Esophagus muscularis mucosa (tissue), 3 donors: ENCODE measurements around the gene LRSAM1.

Experiments used
- POLR2A ChIP-seq: fragments of 450-650 bp; IDR thresholded peaks from one replicate; pipeline ENCODE4 v1.6.1; 2017; ENCODE audit warnings: antibody characterized with exemption, moderate library complexity, mild to moderate bottlenecking, low read depth
- POLR2AphosphoS5 ChIP-seq, 2 donors: sonication (generic); formaldehyde crosslinking; IDR thresholded peaks; one replicate each; pipeline ENCODE4 v1.6.1; 2017; ENCODE audit warnings: antibody characterized with exemption in 2 of 2
- TF ChIP-seq, protein P1 (sequence below), 3 experiments: fragments of 200-600 bp in 2 of 3; fragments of 450-650 bp in 1 of 3; sonication (generic) in 2 of 3; IDR thresholded peaks; one replicate each; pipeline ENCODE4 v1.5.1; 2017 to 2019; ENCODE audit warnings: antibody characterized with exemption in 3 of 3, mild to moderate bottlenecking in 2 of 3, moderate library complexity in 1 of 3

DNA sequence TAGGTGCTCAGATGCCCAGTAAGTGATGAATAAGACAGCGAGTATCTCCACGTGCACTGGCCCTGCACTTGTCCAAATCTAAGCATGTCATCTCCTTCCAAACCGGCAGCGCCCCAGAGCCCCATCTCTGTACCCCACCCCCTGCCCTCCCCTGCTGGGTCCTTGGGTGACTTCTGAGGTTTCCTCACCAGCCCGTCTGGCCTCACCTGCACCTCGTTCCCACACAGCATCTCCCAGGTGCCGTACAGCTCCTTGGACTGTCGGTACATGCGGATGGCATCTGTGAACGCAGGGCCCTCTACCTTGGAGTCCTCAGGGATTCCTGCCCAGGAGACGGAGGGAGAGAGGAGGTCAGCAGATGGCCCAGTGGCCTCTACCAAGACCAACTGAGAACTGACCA is 66.3 kb downstream of the LRSAM1 start:
- no peak for TF ChIP-seq POLR2AphosphoS5 (IDR thresholded peaks at IDR 0.05)
- TF ChIP-seq, protein P1, sequence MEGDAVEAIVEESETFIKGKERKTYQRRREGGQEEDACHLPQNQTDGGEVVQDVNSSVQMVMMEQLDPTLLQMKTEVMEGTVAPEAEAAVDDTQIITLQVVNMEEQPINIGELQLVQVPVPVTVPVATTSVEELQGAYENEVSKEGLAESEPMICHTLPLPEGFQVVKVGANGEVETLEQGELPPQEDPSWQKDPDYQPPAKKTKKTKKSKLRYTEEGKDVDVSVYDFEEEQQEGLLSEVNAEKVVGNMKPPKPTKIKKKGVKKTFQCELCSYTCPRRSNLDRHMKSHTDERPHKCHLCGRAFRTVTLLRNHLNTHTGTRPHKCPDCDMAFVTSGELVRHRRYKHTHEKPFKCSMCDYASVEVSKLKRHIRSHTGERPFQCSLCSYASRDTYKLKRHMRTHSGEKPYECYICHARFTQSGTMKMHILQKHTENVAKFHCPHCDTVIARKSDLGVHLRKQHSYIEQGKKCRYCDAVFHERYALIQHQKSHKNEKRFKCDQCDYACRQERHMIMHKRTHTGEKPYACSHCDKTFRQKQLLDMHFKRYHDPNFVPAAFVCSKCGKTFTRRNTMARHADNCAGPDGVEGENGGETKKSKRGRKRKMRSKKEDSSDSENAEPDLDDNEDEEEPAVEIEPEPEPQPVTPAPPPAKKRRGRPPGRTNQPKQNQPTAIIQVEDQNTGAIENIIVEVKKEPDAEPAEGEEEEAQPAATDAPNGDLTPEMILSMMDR (IDR thresholded peaks at IDR 0.05), result no peak
- no peak for TF ChIP-seq POLR2A
